GM18520 (cell line): ENCODE data around the gene TLR2.

Experiments
- ATAC-seq: cut with Tn5 transposase; IDR thresholded peaks from one replicate; pipeline ENCODE4 v1.9.1; 2021; ENCODE audit not compliant: unreplicated experiment

TLR2 gene

GRCh38 chr4:153728660-153729059 lies 44.6 kb downstream of the TLR2 start:
- no peak for ATAC-seq

GRCh38 chr4:153729895-153730294 lies 45.8 kb downstream of the TLR2 start:
- ATAC-seq: no peak

- no peak for ATAC-seq
These were observed 47.2 kb downstream of the TLR2 start for GRCh38 chr4:153731239-153731638.

GRCh38 chr4:153733751-153734448 lies 49.8 kb downstream of the TLR2 start:
- peak; percentile 39 for ATAC-seq

- no peak for ATAC-seq
These were observed 51.9 kb downstream of the TLR2 start for GRCh38 chr4:153735906-153736461.

GRCh38 chr4:153741541-153741940 lies 57.5 kb downstream of the TLR2 start:
- no peak for ATAC-seq

GRCh38 chr4:153745651-153746050 lies 61.6 kb downstream of the TLR2 start:
- ATAC-seq: no peak

- no peak for ATAC-seq
These were observed 63.4 kb downstream of the TLR2 start for GRCh38 chr4:153747406-153747955.

- ATAC-seq: no peak
These were observed 64.3 kb downstream of the TLR2 start for GRCh38 chr4:153748378-153748777.

GRCh38 chr4:153750197-153750817 lies 66.2 kb downstream of the TLR2 start:
- peak; percentile 80 for ATAC-seq

GRCh38 chr4:153755186-153755585 lies 71.1 kb downstream of the TLR2 start:
- ATAC-seq: no peak
